Uterus (tissue), 4 donors: ENCODE data around the gene LRTM2. TPM values are rescaled to one million over a fixed set of nuclear protein-coding genes. Genes with fewer than 3 reads are reported as not detected.

Experiments used
- DNase-seq, 2 donors: peaks; one replicate each; pipeline ENCODE4 v3.0.0-alpha.2; 2019 to 2020
- H3K27ac ChIP-seq, 2 donors: fragments of 200-600 bp; sonication (generic); 1 replicate in 1 of 2; 2 replicates in 1 of 2; pipeline ENCODE4 v1.5.1; 2016 to 2018
- H3K27me3 ChIP-seq, 2 donors: fragments of 200-600 bp; sonication (generic); one replicate each; pipeline ENCODE4 v1.5.1; 2018 to 2019; ENCODE audit warnings: control low read depth in 1 of 2
- H3K36me3 ChIP-seq, 2 donors: fragments of 200-600 bp; sonication (generic); one replicate each; pipeline ENCODE4 v1.5.1; 2019; ENCODE audit warnings: control low read depth in 1 of 2
- H3K4me1 ChIP-seq, 2 donors: fragments of 200-600 bp; sonication (generic); one replicate each; pipeline ENCODE4 v1.5.1; 2018 to 2019; ENCODE audit warnings: control low read depth in 1 of 2
- H3K4me3 ChIP-seq, 2 donors: fragments of 200-600 bp; sonication (generic); 1 replicate in 1 of 2; 2 replicates in 1 of 2; pipeline ENCODE4 v1.5.1; 2018 to 2019; ENCODE audit warnings: mild to moderate bottlenecking in 1 of 2
- H3K9me3 ChIP-seq, 2 donors: fragments of 200-600 bp; sonication (generic); one replicate each; pipeline ENCODE4 v1.5.1; 2019; ENCODE audit warnings: control low read depth in 1 of 2
- POLR2A ChIP-seq, 2 donors: fragments of 450-650 bp; IDR thresholded peaks; one replicate each; pipeline ENCODE4 v1.6.1; 2016; ENCODE audit warnings: antibody characterized with exemption in 2 of 2, mild to moderate bottlenecking in 1 of 2, moderate library complexity in 1 of 2
- intact Hi-C: fragments of 100-400 bp; cut with DNase I; formaldehyde crosslinking; loops from one replicate; pipeline ENCODE4 v1.15.1; 2023; ENCODE audit warnings: low total_unique reads
- total RNA-seq, 4 donors: library from RNA; depleted of rRNA in 3 of 4; stranded (reverse); fragments of >200 nt in 3 of 4; gene quantifications; one replicate each; pipeline versions ENCODE4 v1.1.0 to v1.2.4, GENCODE V29; 2014 to 2023
- TF ChIP-seq, protein P1 (sequence below), 4 experiments: fragments of 200-600 bp in 2 of 4; fragments of 450-650 bp in 2 of 4; sonication (generic) in 2 of 4; IDR thresholded peaks; one replicate each; pipeline ENCODE4 v1.5.1; 2016 to 2019; ENCODE audit warnings: antibody characterized with exemption in 4 of 4, mild to moderate bottlenecking in 2 of 4, moderate library complexity in 1 of 4
- donor health status: DM: yes; HTN: yes; CAD: no.

Gene LRTM2
- total RNA-seq, 4 donors from 2014 or later = not detected

DNA sequence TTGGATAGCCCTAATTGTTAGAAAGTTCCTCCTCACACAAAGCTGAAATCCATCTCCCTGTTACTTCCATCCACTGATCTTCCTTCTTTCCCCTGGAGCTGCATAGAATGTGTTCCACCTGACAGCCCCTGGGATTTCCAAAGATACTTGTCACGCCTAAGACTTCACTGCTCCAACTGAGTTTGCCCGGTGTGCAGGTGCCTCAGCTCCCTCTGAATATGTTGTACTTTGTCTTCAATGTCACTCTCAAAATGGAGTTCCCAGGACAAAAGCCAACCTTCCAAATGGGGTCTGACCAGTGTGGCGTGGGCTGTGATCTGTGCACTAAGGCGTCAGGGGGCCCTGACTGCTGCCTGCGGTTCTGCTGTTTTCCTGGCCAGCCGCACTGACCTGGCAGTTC lies 55.2 kb downstream of the LRTM2 start:
- DNase-seq = no peak
- Histone ChIP-seq H3K4me3 (no peak overlapping the region), H3K27me3 (no peaks in the 10 kb centered on the region), H3K27ac (no peak overlapping the region), H3K9me3 (no peaks in the 10 kb centered on the region), H3K36me3 (no peaks in the 10 kb centered on the region), H3K4me1 (no peaks in the 10 kb centered on the region)
- intact Hi-C loops = no loop called here
- TF ChIP-seq POLR2A (IDR thresholded peaks at IDR 0.05) = no peak
- TF ChIP-seq, protein P1, sequence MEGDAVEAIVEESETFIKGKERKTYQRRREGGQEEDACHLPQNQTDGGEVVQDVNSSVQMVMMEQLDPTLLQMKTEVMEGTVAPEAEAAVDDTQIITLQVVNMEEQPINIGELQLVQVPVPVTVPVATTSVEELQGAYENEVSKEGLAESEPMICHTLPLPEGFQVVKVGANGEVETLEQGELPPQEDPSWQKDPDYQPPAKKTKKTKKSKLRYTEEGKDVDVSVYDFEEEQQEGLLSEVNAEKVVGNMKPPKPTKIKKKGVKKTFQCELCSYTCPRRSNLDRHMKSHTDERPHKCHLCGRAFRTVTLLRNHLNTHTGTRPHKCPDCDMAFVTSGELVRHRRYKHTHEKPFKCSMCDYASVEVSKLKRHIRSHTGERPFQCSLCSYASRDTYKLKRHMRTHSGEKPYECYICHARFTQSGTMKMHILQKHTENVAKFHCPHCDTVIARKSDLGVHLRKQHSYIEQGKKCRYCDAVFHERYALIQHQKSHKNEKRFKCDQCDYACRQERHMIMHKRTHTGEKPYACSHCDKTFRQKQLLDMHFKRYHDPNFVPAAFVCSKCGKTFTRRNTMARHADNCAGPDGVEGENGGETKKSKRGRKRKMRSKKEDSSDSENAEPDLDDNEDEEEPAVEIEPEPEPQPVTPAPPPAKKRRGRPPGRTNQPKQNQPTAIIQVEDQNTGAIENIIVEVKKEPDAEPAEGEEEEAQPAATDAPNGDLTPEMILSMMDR (IDR thresholded peaks at IDR 0.05) = no peak

DNA sequence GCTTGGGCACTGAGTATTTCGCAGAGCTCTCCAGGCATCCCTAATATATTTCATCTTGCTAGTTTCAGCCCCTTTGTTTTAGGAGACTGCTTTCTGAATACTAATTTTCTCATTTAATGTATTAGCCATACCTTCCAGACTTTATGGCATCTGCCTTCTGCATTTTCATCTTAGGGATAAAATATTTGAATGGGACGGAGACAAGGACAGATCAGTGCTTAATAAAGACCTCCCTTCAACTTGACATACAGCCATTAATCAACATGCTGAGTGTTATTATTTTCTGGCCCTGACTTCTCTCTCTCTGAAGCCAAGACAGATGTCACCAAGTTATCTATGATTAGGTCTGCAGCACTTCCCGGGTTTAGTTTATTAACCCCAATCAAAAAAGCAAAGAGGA lies 55.7 kb downstream of the LRTM2 start:
- Histone ChIP-seq H3K9me3 (no peaks in the 10 kb centered on the region), H3K27me3 (no peaks in the 10 kb centered on the region), H3K36me3 (no peaks in the 10 kb centered on the region), H3K27ac (no peak overlapping the region), H3K4me3 (no peak overlapping the region), H3K4me1 (no peaks in the 10 kb centered on the region)
- DNase-seq = no peak
- TF ChIP-seq POLR2A (IDR thresholded peaks at IDR 0.05) = no peak
- TF ChIP-seq, protein P1 (IDR thresholded peaks at IDR 0.05) = no peak
- intact Hi-C loops = no loop called here

DNA sequence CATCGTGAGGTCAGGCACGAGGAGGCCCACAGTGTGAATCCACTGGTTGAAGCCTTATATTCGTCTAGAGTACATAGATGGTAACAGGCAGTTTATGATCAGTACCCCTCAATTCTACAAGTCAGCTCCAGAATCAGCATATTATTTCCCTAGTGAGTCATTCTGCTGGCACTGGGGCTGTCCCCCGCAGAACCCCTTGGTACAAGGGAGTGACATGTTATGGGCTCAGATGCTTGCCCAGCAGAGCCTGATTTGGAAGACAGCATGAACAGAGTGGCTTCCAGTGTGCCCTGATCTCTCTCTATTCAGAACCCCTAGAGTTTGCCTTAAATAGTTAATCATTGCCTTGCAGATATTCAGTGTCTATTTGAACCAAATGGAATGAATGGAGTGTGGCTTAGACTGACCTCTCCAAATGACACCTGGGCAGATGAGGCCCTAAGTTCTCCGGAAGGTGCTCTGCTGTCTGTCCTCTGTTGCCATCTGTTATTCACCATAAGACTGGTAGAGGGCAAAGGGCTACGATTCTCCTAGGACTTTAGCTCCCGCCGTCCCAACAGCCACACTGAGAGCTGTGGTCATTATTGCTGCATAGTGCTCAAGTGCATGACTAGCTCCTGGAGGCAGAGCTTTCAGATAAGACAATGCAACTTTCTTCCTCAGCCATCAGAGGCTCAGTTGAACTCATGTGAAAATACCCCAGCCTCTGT lies 57.0 kb downstream of the LRTM2 start:
- intact Hi-C loops = no loop called here
- Histone ChIP-seq H3K4me3 (no peak overlapping the region), H3K4me1 (no peaks in the 10 kb centered on the region), H3K36me3 (no peaks in the 10 kb centered on the region), H3K9me3 (no peaks in the 10 kb centered on the region), H3K27me3 (no peaks in the 10 kb centered on the region), H3K27ac (no peak overlapping the region)
- no peak for DNase-seq
- TF ChIP-seq, protein P1 (IDR thresholded peaks at IDR 0.05) = no peak
- no peak for TF ChIP-seq POLR2A (IDR thresholded peaks at IDR 0.05)

DNA sequence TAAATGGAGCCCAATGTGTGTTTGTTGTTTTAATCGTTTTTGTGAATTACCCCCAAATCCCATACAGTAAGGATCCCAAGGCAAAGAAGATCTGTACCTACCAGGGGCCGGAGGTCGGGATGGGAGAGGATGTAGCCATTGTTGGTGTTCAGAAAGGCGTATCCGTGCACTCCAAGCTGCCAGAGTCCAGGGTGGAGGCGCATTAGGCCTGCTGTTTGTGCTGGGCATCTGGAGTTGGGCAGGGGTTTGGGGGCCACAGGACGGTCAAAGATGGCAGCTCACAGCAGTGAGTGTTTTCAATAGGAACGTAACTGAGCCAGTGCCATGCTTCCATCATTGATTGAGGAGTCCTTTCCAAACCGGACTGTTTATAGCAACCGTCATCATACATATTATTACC lies 57.8 kb downstream of the LRTM2 start:
- DNase-seq = no peak

DNA sequence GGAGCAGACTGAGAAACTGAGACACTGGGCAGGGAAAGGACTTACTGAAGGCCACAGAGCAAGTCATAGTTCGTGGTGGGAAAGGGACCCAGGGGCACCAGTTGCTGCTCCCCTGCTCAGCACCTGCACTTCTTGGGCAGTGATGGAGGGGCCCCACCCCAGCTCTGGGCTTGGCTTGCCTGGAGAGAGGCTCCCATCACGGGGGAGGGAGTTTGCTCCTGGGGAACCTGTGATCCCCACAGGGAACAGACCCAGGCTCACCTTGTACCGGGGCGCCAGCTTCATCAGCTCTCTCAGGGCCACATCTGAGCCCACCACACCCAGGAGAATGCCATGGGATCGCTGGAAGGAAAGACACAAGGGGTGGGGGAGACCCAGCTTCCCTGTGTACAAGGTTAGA lies 58.3 kb downstream of the LRTM2 start:
- intact Hi-C loops = no loop called here
- no peaks in the 10 kb centered on the region for H3K27me3 ChIP-seq
- H3K9me3 ChIP-seq = no peaks in the 10 kb centered on the region
- no peak for TF ChIP-seq POLR2A (IDR thresholded peaks at IDR 0.05)
- TF ChIP-seq, protein P1 (IDR thresholded peaks at IDR 0.05) = no peak
- no peak overlapping the region for H3K27ac ChIP-seq
- no peaks in the 10 kb centered on the region for H3K4me1 ChIP-seq
- H3K36me3 ChIP-seq = no peaks in the 10 kb centered on the region
- no peak overlapping the region for H3K4me3 ChIP-seq
- no peak for DNase-seq

More for the DNA sequence above, 57.8 kb downstream of the LRTM2 start:
- Histone ChIP-seq H3K27me3 (no peaks in the 10 kb centered on the region), H3K4me1 (no peaks in the 10 kb centered on the region), H3K4me3 (no peak overlapping the region), H3K36me3 (no peaks in the 10 kb centered on the region), H3K9me3 (no peaks in the 10 kb centered on the region), H3K27ac (no peak overlapping the region)
- TF ChIP-seq, protein P1 (IDR thresholded peaks at IDR 0.05) = no peak
- TF ChIP-seq POLR2A (IDR thresholded peaks at IDR 0.05) = no peak
- intact Hi-C loops = no loop called here
